A673 (cell line): ENCODE measurements around the gene MED15.

Source experiments
- CTCF ChIP-seq: fragments of 300-800, 200-600 bp; sonication (generic); conservative IDR thresholded peaks from 2 replicates; pipeline ENCODE4 v1.5.1; 2017; ENCODE audit warnings: low read depth, mild to moderate bottlenecking, antibody characterized with exemption, low read length, moderate library complexity, mixed read lengths
- EZH2 ChIP-seq: fragments of 200-600 bp; sonication (generic); IDR thresholded peaks from 2 replicates; pipeline ENCODE4 v1.6.1; 2017; ENCODE audit warnings: borderline replicate concordance, low read depth, mild to moderate bottlenecking, mixed read lengths, antibody characterized with exemption, low read length; ENCODE audit not compliant: poor library complexity, severe bottlenecking

DNA sequence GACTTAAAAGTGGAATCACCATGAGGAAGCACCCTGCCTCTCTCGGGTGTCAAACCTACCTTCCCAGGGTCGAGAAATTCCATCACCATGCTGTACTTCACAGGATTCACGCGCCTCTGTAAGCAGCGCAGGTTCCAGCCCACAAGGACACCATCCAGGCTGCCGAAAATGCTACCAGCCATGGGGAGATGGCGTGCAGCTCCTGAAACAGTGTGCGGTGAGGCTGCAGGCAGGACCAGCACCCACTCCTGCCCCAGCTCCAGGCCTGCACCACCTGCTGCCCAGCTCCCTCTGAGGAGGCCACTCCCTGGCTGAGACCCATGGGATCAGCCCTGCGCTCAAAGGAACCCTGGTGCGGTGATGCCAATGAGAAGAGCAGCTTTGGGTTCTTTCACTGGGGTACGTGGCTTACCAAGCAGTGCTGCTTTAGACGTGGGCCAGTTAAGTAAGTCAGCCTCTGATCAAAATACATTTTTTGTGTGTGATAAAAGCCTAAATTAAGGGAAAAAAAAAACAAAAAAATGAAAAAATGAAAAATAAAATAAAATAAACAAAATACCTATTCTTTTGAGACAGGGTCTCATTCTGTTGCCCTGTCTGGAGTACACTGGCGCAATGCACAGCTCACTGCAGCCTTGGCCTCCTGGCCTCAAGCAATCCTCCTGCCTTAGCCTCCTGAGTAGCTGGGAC, 115.4 kb downstream of the MED15 start:
- no peak for TF ChIP-seq CTCF
- TF ChIP-seq EZH2 = no peak
